HUDEP-2 (cell line): ENCODE results near the gene FAM83D.
"Not testable (repeated sequence)": the region's sequence is repeated elsewhere in the genome, so short reads cannot be mapped to it uniquely, and the experiment has no call there.

ENCODE experiments used
- DNase-seq, 76 experiments: peaks; one replicate each; lab custom pipeline; 2025; ENCODE audit not compliant: unreplicated experiment in 76 of 76; lab: John Stamatoyannopoulos, UW

The FAM83D gene

DNA sequence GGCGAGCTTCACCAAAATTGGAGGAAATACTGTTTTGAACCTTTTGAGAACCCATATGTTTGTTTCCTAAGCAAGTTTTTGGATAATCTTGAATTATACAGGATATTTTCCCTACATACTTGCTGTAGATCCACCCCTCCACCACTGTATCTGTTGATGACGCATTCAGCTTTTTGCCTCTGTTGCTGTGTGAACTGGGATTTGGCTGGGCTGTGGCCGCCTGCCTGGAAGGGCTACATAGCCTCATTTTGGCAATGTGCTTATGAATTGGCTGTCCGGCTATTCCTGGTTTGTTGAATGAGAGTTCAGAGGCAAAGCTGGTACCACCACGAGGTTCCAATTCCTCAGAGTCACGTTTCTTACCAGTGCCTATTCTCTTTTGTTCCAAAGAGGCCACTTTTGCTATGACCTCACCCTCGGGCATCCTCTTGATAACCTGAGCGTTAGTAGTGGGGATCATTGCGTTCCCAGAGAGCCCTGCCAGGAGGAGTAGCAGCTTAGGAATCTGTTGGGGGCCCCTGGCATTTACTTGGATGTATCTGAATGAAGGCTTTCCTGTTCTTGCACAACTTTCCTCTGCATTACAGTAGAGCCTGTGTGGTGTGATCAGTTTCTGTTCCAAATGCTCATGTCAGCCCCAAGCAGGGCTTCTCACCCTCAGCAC is 6.4 kb downstream of the FAM83D start:
- no peak for DNase-seq

DNA sequence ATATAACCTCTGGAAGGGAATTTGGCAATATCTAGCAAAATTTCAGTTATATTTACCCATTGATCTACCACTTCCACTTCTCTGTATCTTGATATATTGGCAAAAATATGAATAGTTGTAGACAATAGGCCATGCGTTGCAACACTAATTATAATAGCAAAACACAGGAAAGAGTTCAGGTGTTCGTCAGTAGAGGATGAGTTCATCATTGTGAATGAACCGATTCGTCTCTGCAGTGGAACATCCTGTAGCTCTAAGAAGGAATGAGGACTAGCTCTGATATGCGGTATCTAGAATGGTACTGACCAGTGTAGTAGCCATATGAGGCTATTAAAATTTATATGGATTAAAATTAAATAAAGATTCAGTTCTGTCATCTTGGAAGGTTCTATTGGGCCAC is 8.3 kb downstream of the FAM83D start:
- no peak for DNase-seq

DNA sequence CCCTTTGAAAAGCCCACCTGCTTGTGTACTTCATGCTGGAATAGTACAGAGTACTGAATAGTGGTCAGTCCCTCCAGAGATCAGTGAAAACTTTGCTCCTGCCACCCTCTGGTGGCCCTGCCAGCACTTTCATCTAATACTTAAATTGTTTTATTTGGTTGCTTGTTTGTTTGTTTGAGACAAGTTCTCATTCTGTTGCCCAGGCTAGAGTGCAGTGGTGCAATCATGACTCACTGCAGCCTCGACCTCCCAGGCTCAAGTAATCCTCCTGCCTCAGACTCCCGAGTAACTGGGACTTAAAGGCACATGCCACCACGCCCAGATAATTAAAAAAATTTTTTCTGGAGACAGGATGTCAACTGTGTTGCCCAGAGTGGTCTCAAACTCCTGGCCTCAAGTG is 9.1 kb downstream of the FAM83D start:
- peak in 2 of 76 experiments; percentile 5 to 15 for DNase-seq

DNA sequence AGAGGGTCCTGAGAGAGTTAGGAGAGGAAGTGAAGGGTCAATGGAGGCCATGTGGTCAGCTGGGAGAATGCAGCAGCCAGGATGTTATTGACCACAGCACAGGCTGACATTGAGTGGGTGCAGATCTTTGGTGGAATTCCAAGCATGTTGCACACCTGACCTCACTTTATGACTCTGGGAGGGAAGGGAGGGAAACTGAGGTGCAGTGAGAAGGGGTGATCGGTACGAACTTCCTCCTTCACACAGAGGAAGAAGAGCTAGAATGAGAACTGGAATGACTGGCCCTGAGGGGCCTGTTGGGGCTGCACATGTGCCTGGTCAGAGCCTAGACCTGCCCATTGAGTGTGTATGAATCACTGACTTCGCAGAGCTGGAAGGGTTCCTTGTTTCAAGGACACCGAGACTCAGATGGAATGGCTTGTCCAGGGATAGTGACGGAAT is 9.8 kb downstream of the FAM83D start:
- DNase-seq: no peak

DNA sequence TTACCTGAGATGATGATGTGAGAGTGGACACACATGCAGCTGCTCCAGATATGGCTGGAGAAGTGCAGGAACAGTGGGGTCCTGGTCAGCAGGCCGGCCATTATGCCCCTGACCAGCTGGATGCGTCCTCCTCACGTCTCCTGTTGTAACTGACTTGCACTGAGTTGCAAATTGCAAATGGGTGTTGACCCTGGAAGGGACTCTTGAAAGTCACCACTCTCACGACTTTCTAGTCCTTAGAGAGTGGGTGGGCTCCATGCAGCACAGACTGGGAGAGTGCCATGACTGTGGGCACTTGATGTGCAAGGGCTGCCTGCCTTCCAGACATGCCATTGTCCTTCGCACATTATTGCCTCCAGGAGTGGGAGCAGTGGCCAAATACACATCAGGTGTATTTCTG is 10.8 kb downstream of the FAM83D start:
- DNase-seq: no peak

DNA sequence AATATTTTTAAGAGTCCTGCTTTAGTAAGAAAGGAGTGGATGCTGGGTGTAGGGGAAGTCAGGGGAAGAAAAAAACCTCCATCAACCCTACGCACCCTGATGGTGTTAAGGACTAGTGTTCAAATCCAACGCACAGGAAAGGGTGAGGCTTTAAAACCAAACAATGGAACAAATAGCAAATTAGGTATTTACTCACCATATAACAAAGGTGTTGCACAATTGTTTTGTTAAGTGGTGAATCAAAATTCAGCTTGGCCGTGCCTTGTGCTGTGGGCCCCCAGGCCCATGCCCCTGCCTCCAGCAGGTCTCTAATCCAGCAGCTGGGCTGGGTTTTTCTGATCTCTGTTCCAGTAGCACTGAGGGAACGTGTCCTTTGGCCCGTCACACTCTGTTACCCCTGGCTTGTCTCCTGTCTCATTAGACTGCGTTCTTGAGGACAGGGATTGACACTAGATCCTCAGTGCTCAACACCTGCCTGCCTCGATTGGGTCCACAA is 11.8 kb downstream of the FAM83D start:
- no peak for DNase-seq

DNA sequence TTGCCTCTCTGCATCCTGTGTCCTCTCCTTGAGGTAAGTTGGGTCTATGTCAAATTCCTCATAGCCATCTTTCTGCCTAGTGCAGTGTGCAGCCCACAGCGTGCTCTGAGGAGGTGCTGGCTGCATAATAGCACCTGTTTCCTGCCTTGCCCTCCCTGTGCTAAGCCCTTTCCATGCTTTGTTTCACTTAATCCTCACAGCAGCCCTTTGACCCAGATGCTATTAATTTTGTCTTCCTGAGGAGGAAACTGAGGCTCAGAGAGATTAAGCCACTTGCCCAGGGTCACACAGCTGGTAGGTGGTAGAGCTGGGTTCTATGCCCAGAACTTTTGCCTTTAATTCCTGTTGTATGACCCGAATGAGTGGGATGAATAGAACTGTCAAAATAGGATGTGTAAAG is 13.5 kb downstream of the FAM83D start:
- DNase-seq: no peak

DNA sequence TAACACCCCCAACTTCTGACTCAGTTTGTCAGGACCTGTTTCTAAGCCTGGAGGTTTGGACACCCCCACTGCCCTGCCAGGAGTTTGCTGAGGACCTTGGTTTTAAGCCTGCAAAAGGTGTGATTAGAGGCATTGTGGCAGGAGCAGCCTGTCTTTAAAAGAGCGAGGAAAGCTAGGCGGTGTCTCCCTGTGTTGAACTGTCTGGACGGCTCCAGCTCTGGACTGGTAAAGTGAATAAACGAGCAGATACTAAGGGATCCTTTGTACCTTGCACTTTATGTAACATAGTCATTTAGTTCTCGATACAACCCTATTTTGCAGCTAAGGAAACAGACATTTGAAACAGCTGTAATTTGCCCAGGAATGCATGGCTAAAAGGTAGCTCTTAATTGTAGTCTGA is 14.4 kb downstream of the FAM83D start:
- no peak for DNase-seq

DNA sequence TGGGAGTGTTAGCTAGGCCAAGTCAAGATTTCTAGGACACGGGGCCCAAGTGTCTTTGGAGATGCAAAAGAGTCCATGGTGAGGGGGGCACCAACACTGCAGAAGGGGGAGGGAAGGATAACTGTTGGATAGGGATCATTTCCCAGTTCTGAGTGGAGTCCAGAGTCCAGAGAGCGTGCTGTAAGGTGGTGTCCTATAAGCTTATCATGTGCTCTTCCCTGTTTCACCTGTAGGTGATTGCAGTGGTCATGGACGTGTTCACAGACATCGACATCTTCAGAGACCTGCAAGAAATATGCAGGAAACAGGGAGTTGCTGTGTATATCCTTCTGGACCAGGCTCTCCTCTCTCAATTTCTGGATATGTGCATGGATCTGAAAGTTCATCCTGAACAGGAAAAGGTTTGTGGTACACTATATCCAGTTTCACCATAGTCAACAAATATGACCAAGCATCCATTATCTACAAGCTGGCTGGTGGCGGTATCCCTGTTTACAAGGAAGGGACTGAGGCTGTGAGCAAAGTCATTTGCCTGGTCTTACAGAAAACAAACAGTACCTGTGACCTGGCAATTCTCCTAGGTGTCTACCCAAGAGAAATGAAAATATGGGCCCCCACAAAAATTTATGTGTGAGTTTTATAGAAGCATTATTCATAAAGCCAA is 15.6 kb downstream of the FAM83D start:
- no peak for DNase-seq

DNA sequence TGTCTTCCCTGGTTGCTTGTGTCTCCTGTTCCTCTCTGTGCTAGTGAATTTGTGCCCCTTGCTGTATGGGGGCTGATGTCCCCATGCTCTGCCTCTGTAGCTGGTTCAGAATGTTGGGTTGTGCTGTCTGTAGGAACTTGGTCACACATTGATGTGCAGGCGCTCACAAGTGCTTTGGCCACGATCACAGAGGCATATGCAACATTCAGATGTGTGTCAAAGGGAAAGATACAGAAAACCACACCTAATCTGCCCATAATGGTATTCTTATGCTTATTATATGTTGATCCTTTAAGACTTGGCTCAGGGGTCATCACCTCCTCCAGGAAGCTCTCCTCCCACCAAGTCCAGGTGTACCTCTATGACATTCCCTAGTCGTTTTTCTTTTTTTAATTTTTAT is 18.8 kb downstream of the FAM83D start:
- DNase-seq: peak in 5 of 76 experiments; percentile 9 to 24 (median 16)

DNA sequence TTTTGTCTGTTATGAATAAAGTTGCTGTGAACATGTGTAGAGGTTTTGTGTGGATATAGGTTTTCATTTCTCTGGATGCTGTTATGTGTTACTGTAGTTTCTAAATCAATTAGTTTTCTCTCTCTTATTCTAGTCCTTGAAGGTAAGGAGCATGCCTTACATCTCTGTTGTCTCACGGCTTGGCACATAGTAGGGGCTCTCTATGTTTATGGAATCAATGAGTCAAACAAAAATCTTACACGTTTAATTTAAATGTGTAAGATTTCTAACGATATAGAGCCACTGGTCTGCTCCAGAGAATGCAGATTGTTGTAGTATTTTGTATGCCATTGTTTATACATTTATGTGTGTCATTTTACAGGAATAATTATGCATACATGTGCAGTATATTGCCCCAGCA is 20.6 kb downstream of the FAM83D start:
- no peak for DNase-seq

DNA sequence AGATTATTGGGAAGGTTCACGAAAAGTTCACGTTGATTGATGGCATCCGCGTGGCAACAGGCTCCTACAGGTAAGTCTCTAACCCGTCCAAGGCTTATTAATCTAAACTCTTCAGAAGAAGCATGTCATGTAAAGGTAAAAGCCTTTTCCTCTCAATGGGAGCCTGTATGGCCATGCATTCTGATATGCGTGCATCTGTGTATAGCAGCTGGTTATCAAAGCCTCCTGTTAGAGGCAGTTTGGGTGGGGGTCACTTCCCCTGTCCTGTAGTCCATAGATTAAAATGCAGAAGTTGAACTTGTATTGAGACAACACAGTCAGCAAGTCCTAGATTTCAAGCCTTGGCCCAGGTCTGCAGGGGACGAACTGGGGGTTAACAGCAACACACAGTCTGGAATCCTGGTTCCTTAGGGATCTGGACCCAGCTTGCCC is 21.7 kb downstream of the FAM83D start:
- peak in 73 of 76 experiments; percentile 19 to 91 (median 68) for DNase-seq

DNA sequence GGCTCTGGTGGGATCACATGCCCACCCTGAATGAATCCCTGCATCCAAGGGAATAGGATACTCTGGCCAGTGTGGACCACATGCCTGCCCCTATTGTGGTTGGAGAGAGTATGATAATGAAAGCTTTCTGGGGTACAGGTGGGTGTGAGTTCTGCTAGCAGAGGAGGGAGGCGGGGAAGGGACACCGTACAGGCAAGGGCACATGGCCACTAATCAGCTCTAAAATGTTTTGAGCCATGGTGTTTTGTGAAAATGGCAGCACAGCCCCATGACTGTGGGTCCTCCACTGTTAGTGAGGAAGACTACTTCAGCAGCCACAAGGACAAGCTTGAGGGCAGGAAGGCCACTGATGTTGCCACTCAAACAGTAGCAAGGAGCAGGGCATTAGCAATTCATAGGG is 24.0 kb downstream of the FAM83D start:
- no peak for DNase-seq

DNA sequence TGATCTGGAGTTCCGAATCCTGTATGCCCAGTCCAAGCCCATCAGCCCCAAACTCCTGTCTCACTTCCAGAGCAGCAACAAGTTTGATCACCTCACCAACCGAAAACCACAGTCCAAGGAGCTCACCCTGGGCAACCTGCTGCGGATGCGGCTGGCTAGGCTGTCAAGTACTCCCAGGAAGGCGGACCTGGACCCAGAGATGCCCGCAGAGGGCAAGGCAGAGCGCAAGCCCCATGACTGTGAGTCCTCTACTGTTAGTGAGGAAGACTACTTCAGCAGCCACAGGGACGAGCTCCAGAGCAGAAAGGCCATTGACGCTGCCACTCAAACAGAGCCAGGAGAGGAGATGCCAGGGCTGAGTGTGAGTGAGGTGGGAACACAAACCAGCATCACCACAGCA is 25.4 kb downstream of the FAM83D start:
- DNase-seq: no peak

DNA sequence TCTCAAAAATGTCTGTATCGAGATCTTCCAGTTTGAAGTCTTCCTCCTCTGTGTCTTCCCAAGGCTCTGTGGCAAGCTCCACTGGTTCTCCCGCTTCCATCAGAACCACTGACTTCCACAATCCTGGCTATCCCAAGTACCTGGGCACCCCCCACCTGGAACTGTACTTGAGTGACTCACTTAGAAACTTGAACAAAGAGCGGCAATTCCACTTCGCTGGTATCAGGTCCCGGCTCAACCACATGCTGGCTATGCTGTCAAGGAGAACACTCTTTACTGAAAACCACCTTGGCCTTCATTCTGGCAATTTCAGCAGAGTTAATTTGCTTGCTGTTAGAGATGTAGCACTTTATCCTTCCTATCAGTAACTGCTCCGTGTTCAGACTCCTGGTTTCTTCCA is 25.9 kb downstream of the FAM83D start:
- DNase-seq: no peak

DNA sequence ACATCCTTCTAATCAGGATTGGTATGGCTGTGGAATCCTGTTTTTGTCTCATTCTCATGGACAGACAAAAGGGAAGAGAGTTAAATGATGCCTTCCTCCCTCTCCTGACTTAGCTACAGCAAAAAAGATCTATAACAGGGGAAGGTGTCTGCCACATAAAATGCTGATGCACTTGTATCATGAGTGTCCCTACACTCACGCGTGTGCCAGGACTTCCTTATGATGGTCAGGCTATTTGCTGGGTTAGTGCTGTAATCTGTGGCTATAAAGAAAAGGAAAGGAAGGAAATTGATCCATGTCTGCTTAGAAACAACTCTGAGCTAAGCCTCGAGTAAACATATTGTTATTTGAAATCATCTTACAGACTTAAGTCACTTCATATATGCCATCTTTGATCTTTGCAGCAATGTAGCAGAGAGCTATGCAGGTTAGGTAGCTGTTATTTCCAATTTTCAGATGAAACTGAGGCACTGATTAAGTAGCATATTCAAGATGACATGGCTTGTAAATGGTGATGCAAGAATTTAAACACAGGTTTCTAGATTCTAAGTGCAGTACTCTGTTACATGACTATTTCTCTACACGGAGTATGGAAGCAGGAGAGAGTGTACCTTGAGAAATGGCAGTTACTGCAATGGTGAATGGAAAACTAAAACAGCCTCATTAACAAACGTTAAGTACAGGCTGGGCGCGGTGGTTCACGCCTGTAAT is 27.6 kb downstream of the FAM83D start:
- no peak for DNase-seq

DNA sequence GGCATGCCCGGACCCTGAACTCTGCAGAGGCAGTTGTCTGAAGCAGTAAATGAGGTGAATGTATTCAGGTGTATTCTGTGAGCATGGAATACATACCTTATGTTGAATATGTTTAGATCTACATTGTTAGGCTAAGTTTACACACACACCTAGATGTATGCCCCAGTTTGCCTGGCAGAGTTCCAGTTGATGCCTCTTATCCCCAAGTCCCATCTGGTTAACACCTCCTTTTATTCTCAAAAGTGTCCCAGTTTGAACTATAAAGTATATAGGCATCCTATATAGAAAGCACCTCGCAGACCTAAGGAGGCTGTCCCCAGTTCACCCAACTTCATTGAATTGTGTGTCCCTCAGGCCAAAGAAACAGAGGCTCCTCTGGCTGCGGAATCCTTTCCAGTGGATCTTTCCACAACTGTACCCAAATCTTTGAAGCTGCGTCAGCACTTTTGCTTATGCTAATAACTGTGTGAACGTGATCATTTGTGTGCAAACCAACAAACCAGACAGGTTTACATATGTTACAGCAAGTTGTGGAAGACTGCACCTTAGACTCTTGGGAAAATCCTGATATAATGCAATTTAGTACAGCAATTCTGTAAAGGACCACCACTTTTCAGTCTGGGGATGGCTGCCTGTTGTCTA is 31.1 kb downstream of the FAM83D start:
- DNase-seq: peak in 31 of 76 experiments; percentile 5 to 57 (median 32)

DNA sequence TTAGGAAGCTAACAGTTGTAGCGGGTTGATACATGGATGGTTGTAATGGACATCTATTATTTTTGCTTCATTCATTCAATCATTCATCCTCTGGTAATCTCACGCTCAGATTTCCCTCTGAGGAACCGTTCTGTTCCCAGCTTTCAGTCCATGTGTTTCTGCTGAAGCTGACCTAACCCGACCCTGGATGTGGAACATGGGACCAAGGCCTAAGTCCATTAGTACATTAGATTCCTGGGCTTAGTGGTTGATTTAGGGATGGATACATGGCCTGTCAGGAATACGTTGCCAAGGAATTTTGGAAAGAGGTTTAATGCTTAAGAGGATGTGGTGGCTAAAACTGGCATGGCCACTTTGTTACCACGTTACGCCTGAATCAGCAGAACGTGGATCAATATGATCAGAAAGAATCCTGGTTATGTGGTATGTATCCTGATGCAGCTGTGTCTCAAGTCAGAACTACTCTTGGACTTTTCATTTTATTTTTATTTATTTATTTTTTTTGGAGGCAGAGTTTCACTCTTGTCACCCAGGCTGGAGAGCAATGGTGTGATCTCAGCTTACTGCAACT is 31.8 kb downstream of the FAM83D start:
- DNase-seq: no peak

DNA sequence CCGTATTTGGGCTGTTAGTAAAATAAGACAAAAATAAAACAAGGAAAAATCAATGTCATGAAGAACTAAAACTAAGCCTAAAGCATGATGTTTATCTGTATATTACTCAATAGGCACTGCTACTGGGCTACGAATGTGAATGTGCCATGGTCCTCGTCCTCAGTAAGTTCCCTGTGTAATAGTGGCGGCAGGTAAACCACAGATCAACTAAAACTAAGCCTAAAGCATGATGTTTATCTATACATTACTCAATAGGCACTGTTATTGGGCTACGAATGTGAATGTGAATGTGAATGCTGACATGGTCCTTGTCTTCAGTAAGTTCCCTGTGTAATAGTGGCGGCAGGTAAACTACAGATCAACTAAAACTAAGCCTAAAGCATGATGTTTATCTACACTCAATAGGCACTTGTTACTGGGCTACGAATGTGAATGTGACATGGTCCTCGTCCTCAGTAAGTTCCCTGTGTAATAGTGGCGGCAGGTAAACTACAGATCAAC is 34.0 kb downstream of the FAM83D start:
- DNase-seq: not testable (repeated sequence)

DNA sequence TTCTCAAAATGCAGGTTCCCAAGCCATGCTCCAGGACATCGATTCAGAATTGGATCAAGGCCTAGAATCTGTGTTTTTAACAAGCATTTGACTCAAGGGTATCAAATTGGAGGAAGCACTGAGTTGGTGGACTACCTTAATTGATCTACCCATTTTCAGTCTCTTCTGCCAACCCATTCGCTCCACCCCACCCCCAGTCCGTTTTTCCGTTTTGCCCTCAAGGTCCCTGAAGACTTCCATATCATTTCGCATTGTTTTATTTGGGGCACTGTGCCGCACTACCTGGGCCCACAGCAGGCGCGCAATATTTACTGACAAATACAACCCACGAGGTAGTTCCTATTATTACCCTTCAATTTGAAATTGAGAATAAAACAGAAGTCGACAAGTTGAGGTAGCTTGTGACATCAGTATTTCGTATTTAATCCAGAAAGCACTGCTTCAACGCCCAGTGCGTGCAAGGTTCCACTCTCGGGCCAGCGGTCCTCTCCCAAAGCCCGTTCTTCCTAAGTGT is 35.4 kb downstream of the FAM83D start:
- peak in 34 of 76 experiments; percentile 7 to 63 (median 32) for DNase-seq
